GM23338 (cell line): ENCODE measurements around the gene LRRC26. TPM values are rescaled to one million over a fixed set of nuclear protein-coding genes. Genes with fewer than 3 reads are reported as not detected.

Experiments
- JUNB ChIP-seq: IDR thresholded peaks from one replicate; pipeline ENCODE4 v1.6.1; 2016; ENCODE audit warnings: antibody characterized with exemption; ENCODE audit not compliant: unreplicated experiment
- ZNF462 ChIP-seq: fragments of 250-450 bp; sonication (Bioruptor Pico); IDR thresholded peaks from 2 replicates; pipeline ENCODE4 v1.5.0; 2020; ENCODE audit warnings: mild to moderate bottlenecking, moderate library complexity
- polyA plus RNA-seq: library from polyadenylated mRNA; unstranded; fragments of >200 nt; fragmentation: Nextera tagmentation; extraction: Ambion mirVana; gene quantifications from 2 replicates; pipeline ENCODE4 v1.2.1, GENCODE V29; 2016
- total RNA-seq: library from RNA; depleted of rRNA; stranded (reverse); fragments of >200 nt; shearing (Covaris generic); gene quantifications from 2 replicates; pipeline ENCODE4 v1.2.3, GENCODE V29; 2014
- TF ChIP-seq, protein P1 (sequence below): IDR thresholded peaks from one replicate; pipeline ENCODE4 v1.6.1; 2018; ENCODE audit warnings: antibody characterized with exemption; ENCODE audit not compliant: unreplicated experiment

Gene LRRC26
- total and polyA plus RNA-seq, 2 experiments from 2014 or later: 0.21 to 4.3 TPM

- TF ChIP-seq, protein P1, sequence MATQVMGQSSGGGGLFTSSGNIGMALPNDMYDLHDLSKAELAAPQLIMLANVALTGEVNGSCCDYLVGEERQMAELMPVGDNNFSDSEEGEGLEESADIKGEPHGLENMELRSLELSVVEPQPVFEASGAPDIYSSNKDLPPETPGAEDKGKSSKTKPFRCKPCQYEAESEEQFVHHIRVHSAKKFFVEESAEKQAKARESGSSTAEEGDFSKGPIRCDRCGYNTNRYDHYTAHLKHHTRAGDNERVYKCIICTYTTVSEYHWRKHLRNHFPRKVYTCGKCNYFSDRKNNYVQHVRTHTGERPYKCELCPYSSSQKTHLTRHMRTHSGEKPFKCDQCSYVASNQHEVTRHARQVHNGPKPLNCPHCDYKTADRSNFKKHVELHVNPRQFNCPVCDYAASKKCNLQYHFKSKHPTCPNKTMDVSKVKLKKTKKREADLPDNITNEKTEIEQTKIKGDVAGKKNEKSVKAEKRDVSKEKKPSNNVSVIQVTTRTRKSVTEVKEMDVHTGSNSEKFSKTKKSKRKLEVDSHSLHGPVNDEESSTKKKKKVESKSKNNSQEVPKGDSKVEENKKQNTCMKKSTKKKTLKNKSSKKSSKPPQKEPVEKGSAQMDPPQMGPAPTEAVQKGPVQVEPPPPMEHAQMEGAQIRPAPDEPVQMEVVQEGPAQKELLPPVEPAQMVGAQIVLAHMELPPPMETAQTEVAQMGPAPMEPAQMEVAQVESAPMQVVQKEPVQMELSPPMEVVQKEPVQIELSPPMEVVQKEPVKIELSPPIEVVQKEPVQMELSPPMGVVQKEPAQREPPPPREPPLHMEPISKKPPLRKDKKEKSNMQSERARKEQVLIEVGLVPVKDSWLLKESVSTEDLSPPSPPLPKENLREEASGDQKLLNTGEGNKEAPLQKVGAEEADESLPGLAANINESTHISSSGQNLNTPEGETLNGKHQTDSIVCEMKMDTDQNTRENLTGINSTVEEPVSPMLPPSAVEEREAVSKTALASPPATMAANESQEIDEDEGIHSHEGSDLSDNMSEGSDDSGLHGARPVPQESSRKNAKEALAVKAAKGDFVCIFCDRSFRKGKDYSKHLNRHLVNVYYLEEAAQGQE: no peak
- no peak for TF ChIP-seq ZNF462 (CRISPR knock-in tag)
- no peak for TF ChIP-seq JUNB
These were observed 41.5 kb downstream of the LRRC26 start (continued) for GRCh38 chr9:137128158-137128861.
